ENCODE results near the gene GRIN3B. TPM values are rescaled to one million over a fixed set of nuclear protein-coding genes. Genes with fewer than 3 reads are reported as not detected.
"Not testable (repeated sequence)": the region's sequence is repeated elsewhere in the genome, so short reads cannot be mapped to it uniquely, and the experiment has no call there.

Gene GRIN3B
- total RNA-seq, 1 donor from 2014 or later, result 0.65 TPM

DNA sequence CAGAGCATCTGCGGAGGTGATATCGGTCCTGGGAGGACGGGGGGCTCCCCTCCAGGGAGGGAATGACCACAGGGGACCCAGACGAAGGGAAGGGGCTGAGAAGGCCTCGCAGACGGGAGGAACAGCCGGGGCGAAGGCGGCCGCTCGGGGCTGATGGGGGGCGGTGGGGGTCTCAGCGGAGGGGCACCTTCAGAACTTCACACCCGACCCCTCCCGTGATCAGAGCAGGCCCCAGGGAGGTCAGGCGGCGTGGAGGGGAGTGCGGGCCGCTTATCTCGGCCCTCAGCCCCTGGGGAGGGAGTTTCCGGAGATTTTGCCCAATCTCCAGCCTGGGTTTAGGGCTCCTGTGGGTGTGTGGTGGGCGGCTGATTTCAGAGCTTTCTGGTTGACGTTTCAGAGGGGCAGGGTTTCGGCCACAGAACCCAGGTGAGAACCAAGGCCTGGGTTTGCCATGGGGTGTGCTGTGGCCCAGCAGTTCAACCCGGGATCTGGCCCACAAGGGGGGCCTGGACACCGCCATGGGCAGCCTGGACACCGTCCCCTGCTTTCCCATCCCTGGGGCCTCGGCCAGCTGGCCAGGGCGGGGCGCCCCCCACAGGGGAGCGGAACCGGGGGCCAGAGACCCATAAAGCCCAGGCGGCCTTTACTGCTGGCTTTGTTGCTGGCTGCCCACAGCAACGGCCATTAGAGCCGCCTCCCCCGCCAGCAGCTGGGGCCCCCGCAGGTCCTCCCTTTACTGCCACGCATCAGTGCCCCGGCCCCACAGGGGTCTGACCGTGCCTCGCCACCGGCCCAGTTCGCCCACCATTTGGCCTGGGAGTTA lies 45.3 kb upstream of the GRIN3B start:
- H3K9me3 Mint-ChIP-seq, result no peaks in the 10 kb centered on the region
- peaks cover 7% of the 10 kb centered on the region for H3K36me3 Mint-ChIP-seq
- peak overlapping the region; percentile 93 for H3K27ac Mint-ChIP-seq
- no peak for DNase-seq (ENCODE audit: extremely low spot score, unreplicated experiment)
- TF ChIP-seq CTCF (conservative IDR thresholded peaks at IDR 0.05), result no peak
- peak overlapping the region; percentile 76 for H3K4me3 Mint-ChIP-seq
- H3K4me1 Mint-ChIP-seq (ENCODE audit: unreplicated experiment), result peaks cover 21% of the 10 kb centered on the region
- H3K27me3 Mint-ChIP-seq, result no peaks in the 10 kb centered on the region

- H3K27ac Mint-ChIP-seq, result peak overlapping the region; percentile 90
- DNase-seq (ENCODE audit: extremely low spot score, unreplicated experiment), result no peak
- H3K4me3 Mint-ChIP-seq, result peak overlapping the region; percentile 79
- H3K9me3 Mint-ChIP-seq, result no peaks in the 10 kb centered on the region
- no peaks in the 10 kb centered on the region for H3K27me3 Mint-ChIP-seq
- no peak for TF ChIP-seq CTCF (conservative IDR thresholded peaks at IDR 0.05)
- peaks cover 7% of the 10 kb centered on the region for H3K36me3 Mint-ChIP-seq
- peaks cover 21% of the 10 kb centered on the region for H3K4me1 Mint-ChIP-seq (ENCODE audit: unreplicated experiment)
Observed at GRCh38 chr19:955803-956765, 44.1 kb upstream of the GRIN3B start.

DNA sequence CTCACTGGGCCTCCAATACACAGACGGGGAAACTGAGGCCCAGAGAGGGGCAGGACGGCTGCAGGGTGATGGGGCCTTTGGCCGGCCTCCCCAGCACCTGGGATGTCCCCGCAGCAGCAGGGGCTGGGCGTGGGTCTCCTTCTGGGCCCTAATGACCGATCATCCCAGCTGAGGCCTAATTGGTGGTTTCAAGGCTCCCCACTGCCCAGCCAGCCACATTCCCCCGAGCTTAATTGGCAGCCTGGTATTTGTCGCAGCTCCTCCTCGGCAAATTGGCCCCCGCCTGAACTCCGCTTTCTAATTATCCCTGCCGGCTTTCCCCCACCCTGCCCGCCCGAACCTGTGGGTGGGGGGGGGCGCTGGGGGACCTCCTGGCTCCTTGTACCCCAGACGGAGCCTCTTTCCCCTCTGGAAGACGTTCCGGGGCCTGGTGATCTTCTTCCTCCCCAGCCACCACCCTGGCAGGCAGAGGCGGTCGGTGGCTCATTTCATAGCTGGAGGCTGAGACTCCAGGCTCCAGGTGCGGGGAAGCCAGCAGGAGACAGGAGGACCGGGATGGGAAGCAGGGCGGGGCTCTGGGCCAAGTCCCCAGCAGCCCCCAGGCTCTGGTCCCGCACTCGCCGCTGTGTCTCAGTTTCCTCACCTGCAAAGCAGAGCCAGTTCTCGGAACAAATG lies 43.3 kb upstream of the GRIN3B start:
- H3K27ac Mint-ChIP-seq, result peak overlapping the region; percentile 90
- H3K4me1 Mint-ChIP-seq (ENCODE audit: unreplicated experiment), result peaks cover 22% of the 10 kb centered on the region
- H3K27me3 Mint-ChIP-seq, result no peaks in the 10 kb centered on the region
- TF ChIP-seq CTCF (conservative IDR thresholded peaks at IDR 0.05), result no peak
- H3K36me3 Mint-ChIP-seq, result peaks cover 7% of the 10 kb centered on the region
- DNase-seq (ENCODE audit: extremely low spot score, unreplicated experiment), result no peak
- peak overlapping the region; percentile 52 for H3K4me3 Mint-ChIP-seq
- no peaks in the 10 kb centered on the region for H3K9me3 Mint-ChIP-seq

DNA sequence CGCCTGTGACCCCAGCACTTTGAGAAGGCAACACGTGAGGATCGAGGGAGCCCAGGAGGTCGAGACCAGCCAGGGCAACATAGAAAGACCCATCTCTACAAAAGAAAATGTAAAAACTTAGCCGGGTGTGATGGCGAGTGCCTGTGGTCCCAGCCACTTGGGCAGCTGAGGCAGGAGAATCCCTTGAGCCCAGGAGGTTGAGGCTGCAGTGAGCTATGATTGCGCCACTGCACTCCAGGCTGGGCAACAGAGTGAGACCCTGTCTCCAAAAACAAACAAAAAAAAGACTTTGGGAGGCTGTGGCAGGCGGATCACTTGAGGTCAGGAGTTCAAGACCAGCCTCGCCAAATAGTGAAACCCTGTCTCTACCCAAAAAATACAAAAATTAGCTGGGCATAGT lies 42.6 kb upstream of the GRIN3B start:
- Mint-ChIP-seq H3K4me3 (peak overlapping the region; percentile 52), H3K27ac (peak overlapping the region; percentile 90), H3K4me1 (ENCODE audit: unreplicated experiment) (peaks cover 26% of the 10 kb centered on the region)
- H3K36me3 Mint-ChIP-seq; DNase-seq (ENCODE audit: extremely low spot score, unreplicated experiment); H3K9me3 Mint-ChIP-seq; H3K27me3 Mint-ChIP-seq: not testable (repeated sequence)

DNA sequence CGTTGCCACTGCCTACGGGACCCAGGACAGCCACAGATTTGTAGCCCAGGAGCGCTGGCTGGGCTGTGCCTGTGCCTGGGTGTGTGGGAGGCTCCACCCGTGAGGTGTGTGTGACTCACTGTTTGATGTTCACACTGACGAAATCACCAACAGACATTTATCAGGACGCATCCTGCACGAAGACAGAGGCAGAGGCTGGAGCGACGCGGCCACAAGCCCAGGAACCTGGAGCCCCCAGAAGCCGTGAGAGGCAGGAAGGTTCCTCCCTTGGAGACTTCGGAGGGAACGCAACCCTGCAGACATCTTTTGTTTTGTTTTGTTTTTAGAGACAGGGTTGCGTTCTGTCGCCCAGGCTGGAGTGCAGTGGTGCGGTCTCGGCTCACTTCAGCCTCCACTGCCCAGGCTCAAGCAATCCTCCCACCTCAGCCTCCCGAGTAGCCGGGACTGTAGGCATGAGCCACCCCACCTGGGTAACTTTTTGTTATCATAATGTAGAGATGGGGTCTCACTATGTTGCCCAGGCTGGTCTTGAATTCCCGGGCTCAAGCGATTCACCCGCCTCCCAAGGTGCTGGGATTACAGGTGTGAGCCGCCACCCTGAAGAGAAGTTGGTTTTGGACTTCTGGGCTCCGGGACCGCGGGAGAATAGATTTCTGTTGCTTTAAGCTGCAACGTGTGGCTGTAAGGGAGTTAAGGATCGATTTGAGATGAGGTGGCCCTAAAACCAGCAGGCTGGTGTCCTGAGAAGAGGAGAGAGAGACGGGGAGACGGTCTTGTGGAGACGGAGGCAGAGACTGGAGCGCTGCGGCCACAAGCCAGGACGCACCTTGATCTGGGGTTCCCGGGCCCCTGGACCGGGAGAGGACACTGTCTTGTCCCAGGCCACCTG lies 41.0 kb upstream of the GRIN3B start:
- Mint-ChIP-seq H3K9me3 (no peaks in the 10 kb centered on the region), H3K27me3 (no peaks in the 10 kb centered on the region), H3K4me3 (peak overlapping the region; percentile 80), H3K27ac (peak overlapping the region; percentile 98), H3K4me1 (ENCODE audit: unreplicated experiment) (peaks cover 20% of the 10 kb centered on the region), H3K36me3 (peaks cover 10% of the 10 kb centered on the region)
- no peak for TF ChIP-seq CTCF (conservative IDR thresholded peaks at IDR 0.05)
- DNase-seq (ENCODE audit: extremely low spot score, unreplicated experiment), result no peak
